Uterus (tissue), 2 donors: ENCODE data around the gene TPCN1.

Experiments used
- CTCF ChIP-seq, 4 experiments: fragments of 200-600 bp in 2 of 4; fragments of 450-650 bp in 2 of 4; sonication (generic) in 2 of 4; IDR thresholded peaks; one replicate each; pipeline ENCODE4 v1.5.1; 2016 to 2019; ENCODE audit warnings: antibody characterized with exemption in 4 of 4, mild to moderate bottlenecking in 2 of 4, moderate library complexity in 1 of 4
- POLR2A ChIP-seq, 2 donors: fragments of 450-650 bp; IDR thresholded peaks; one replicate each; pipeline ENCODE4 v1.6.1; 2016; ENCODE audit warnings: antibody characterized with exemption in 2 of 2, mild to moderate bottlenecking in 1 of 2, moderate library complexity in 1 of 2

GRCh38 chr12:113339540-113339939, 118.3 kb downstream of the TPCN1 start:
- TF ChIP-seq POLR2A (IDR thresholded peaks at IDR 0.05) (no peak), CTCF (IDR thresholded peaks at IDR 0.05) (no peak)
